ENCODE measurements around the gene EFCAB11.

DNA sequence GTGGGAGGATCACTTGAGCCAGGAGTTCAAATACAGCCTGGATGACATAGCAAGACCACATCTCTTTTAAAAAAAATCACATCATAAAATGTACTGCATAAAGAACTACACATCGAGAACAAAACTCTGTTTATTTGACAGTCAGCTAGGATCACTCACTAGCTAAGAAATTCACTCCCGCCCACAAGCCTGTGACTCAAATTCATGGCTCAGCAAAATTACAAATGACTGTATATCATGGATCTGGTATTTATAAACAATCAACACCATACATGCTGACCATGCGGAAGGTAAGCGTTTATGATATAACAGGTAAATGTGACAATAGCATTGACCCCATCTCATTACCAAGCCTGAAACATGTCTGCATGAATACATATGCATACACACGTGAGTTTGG lies 206.5 kb downstream of the EFCAB11 start:
- no peak for TF ChIP-seq EZH2 (optimal IDR thresholded peaks at IDR 0.05; ENCODE audit: low read depth, low read length)
- TF ChIP-seq CTCF (IDR thresholded peaks at IDR 0.05; ENCODE audit: low read length): no peak
- TF ChIP-seq EZH2phosphoT487 (IDR thresholded peaks at IDR 0.05; ENCODE audit: low read length): no peak

Data from MM.1S (cell line).